Activated effector memory CD4-positive, alpha-beta T cell treated with anti-CD3 and anti-CD28 coated beads, Interleukin-2, amount 50 U/mL, for 16 hours (primary cell): ENCODE measurements around the gene CITED2.
"Not testable (repeated sequence)": the region's sequence is repeated elsewhere in the genome, so short reads cannot be mapped to it uniquely, and the experiment has no call there.

Experiments
- DNase-seq: peaks from one replicate; pipeline ENCODE4 v3.0.0-alpha.2; 2020

Gene CITED2

GRCh38 chr6:139363797-139364196, 10.7 kb downstream of the CITED2 start:
- not testable (repeated sequence) for DNase-seq

- DNase-seq = not testable (repeated sequence)
These were observed 11.3 kb downstream of the CITED2 start for GRCh38 chr6:139363123-139363522.

- no peak for DNase-seq
These were observed 13.2 kb downstream of the CITED2 start for GRCh38 chr6:139361211-139361610.

GRCh38 chr6:139356924-139357323, 17.5 kb downstream of the CITED2 start:
- DNase-seq = no peak

GRCh38 chr6:139355777-139356445, 18.5 kb downstream of the CITED2 start:
- no peak for DNase-seq

GRCh38 chr6:139355172-139355571, 19.3 kb downstream of the CITED2 start:
- no peak for DNase-seq

GRCh38 chr6:139354189-139354588, 20.3 kb downstream of the CITED2 start:
- no peak for DNase-seq

- DNase-seq = no peak
These were observed 24.9 kb downstream of the CITED2 start for GRCh38 chr6:139349464-139350020.

- no peak for DNase-seq
These were observed 28.1 kb downstream of the CITED2 start for GRCh38 chr6:139346392-139346791.

- DNase-seq = no peak
These were observed 30.1 kb downstream of the CITED2 start for GRCh38 chr6:139344186-139344963.

GRCh38 chr6:139343052-139343750, 31.2 kb downstream of the CITED2 start:
- DNase-seq = no peak

GRCh38 chr6:139341060-139341459, 33.4 kb downstream of the CITED2 start:
- no peak for DNase-seq

GRCh38 chr6:139338795-139339194, 35.7 kb downstream of the CITED2 start:
- no peak for DNase-seq

GRCh38 chr6:139337830-139338229, 36.6 kb downstream of the CITED2 start:
- DNase-seq = no peak

- no peak for DNase-seq
These were observed 37.4 kb downstream of the CITED2 start for GRCh38 chr6:139337001-139337400.

GRCh38 chr6:139336488-139336887, 38.0 kb downstream of the CITED2 start:
- DNase-seq = no peak

GRCh38 chr6:139335447-139336210, 38.8 kb downstream of the CITED2 start:
- no peak for DNase-seq

- no peak for DNase-seq
These were observed 39.5 kb downstream of the CITED2 start for GRCh38 chr6:139334806-139335446.

- DNase-seq = no peak
These were observed 43.5 kb downstream of the CITED2 start for GRCh38 chr6:139330826-139331500.

GRCh38 chr6:139330306-139330705, 44.1 kb downstream of the CITED2 start:
- DNase-seq = no peak

- no peak for DNase-seq
These were observed 45.2 kb downstream of the CITED2 start for GRCh38 chr6:139329224-139329623.

GRCh38 chr6:139327038-139327437, 47.4 kb downstream of the CITED2 start:
- no peak for DNase-seq
